Osteocyte (in vitro differentiated cells): ENCODE data around the gene SECTM1. TPM values are rescaled to one million over a fixed set of nuclear protein-coding genes. Genes with fewer than 3 reads are reported as not detected.

ENCODE experiments used
- DNase-seq: peaks from one replicate; pipeline ENCODE4 v3.0.0; 2021; ENCODE audit warnings: mixed read lengths; ENCODE audit not compliant: unreplicated experiment; ENCODE audit errors: extremely low spot score
- H3K27ac Mint-ChIP-seq: one replicate; pipeline ENCODE4 v1.8.0; 2021; ENCODE audit warnings: mild to moderate bottlenecking, mixed read lengths; ENCODE audit not compliant: unreplicated experiment
- H3K27me3 Mint-ChIP-seq: one replicate; pipeline ENCODE4 v1.8.0; 2021; ENCODE audit warnings: mixed read lengths; ENCODE audit not compliant: unreplicated experiment
- H3K36me3 Mint-ChIP-seq: one replicate; pipeline ENCODE4 v1.8.0; 2021; ENCODE audit warnings: mixed read lengths; ENCODE audit not compliant: unreplicated experiment
- H3K4me1 Mint-ChIP-seq: one replicate; pipeline ENCODE4 v1.8.0; 2021; ENCODE audit warnings: mixed read lengths; ENCODE audit not compliant: unreplicated experiment
- H3K4me3 Mint-ChIP-seq: one replicate; pipeline ENCODE4 v1.8.0; 2021; ENCODE audit warnings: mild to moderate bottlenecking, moderate library complexity, mixed read lengths; ENCODE audit not compliant: unreplicated experiment
- H3K9me3 Mint-ChIP-seq: one replicate; pipeline ENCODE4 v1.8.0; 2021; ENCODE audit warnings: mixed read lengths; ENCODE audit not compliant: unreplicated experiment
- total RNA-seq: library from RNA; stranded (reverse); gene quantifications from 2 replicates; pipeline ENCODE4 v1.2.1, GENCODE V29; 2021
- TF ChIP-seq, protein P1 (sequence below): fragments of 200-600 bp; sonication (generic); IDR thresholded peaks from 2 replicates; pipeline ENCODE4 v1.5.0; 2021; ENCODE audit warnings: antibody characterized with exemption, mild to moderate bottlenecking, moderate library complexity

SECTM1 gene
- total RNA-seq, 1 donor from 2014 or later, result 24.1 TPM

- Mint-ChIP-seq H3K4me1 (peaks cover 4% of the 10 kb centered on the region), H3K27me3 (peaks cover 18% of the 10 kb centered on the region), H3K36me3 (no peaks in the 10 kb centered on the region), H3K27ac (no peak overlapping the region), H3K4me3 (no peak overlapping the region), H3K9me3 (no peaks in the 10 kb centered on the region)
- TF ChIP-seq, protein P1, sequence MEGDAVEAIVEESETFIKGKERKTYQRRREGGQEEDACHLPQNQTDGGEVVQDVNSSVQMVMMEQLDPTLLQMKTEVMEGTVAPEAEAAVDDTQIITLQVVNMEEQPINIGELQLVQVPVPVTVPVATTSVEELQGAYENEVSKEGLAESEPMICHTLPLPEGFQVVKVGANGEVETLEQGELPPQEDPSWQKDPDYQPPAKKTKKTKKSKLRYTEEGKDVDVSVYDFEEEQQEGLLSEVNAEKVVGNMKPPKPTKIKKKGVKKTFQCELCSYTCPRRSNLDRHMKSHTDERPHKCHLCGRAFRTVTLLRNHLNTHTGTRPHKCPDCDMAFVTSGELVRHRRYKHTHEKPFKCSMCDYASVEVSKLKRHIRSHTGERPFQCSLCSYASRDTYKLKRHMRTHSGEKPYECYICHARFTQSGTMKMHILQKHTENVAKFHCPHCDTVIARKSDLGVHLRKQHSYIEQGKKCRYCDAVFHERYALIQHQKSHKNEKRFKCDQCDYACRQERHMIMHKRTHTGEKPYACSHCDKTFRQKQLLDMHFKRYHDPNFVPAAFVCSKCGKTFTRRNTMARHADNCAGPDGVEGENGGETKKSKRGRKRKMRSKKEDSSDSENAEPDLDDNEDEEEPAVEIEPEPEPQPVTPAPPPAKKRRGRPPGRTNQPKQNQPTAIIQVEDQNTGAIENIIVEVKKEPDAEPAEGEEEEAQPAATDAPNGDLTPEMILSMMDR, result no peak
- no peak for DNase-seq
These were observed 23.3 kb upstream of the SECTM1 start for GRCh38 chr17:82356845-82357355.

DNA sequence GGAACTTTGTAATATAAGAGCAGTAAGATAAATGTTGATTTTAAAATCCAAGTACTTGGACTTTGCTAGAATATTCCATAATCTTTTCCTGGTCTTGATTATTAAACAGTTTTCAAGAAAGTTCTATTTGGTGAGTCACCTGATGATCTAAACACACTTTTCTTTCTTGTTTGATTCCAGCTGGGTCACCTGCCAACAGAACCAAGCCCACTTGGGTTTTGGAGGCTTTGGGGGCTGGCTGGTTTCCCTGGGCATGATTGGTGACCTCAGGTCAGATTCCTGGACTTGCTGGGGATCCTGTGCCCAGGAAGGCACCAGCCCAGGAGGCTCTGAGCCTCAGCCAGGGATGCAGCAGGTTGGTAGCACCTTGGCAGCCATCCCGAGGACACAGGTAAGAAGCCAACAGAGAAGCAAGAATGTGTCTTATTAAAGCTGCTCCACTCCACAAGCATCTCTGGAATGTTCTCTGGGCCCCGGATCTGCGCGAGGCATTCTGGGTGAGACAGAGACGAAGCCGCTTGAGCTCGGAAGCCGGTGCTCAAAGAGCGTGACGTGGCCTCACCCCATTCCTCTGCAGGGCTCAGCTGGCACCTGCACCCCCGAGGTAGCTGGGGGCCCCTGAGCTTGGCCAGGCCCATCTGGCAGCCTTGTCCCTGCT, 22.3 kb upstream of the SECTM1 start:
- H3K4me1 Mint-ChIP-seq, result peaks cover 4% of the 10 kb centered on the region
- H3K27ac Mint-ChIP-seq, result no peak overlapping the region
- DNase-seq, result no peak
- peaks cover 15% of the 10 kb centered on the region for H3K27me3 Mint-ChIP-seq
- no peaks in the 10 kb centered on the region for H3K36me3 Mint-ChIP-seq
- TF ChIP-seq, protein P1, result no peak
- H3K4me3 Mint-ChIP-seq, result no peak overlapping the region
- no peaks in the 10 kb centered on the region for H3K9me3 Mint-ChIP-seq

GRCh38 chr17:82354804-82355308, 21.3 kb upstream of the SECTM1 start:
- no peak for DNase-seq
- H3K27ac Mint-ChIP-seq, result no peak overlapping the region
- no peaks in the 10 kb centered on the region for H3K36me3 Mint-ChIP-seq
- peaks cover 15% of the 10 kb centered on the region for H3K27me3 Mint-ChIP-seq
- no peak overlapping the region for H3K4me3 Mint-ChIP-seq
- peaks cover 4% of the 10 kb centered on the region for H3K4me1 Mint-ChIP-seq
- TF ChIP-seq, protein P1, result no peak
- H3K9me3 Mint-ChIP-seq, result no peaks in the 10 kb centered on the region

GRCh38 chr17:82353484-82353883, 19.9 kb upstream of the SECTM1 start:
- Mint-ChIP-seq H3K9me3 (no peaks in the 10 kb centered on the region), H3K27me3 (peaks cover 22% of the 10 kb centered on the region), H3K4me1 (peaks cover 13% of the 10 kb centered on the region), H3K36me3 (no peaks in the 10 kb centered on the region), H3K27ac (no peak overlapping the region), H3K4me3 (no peak overlapping the region)
- TF ChIP-seq, protein P1, result no peak
- no peak for DNase-seq

- Mint-ChIP-seq H3K27me3 (peaks cover 18% of the 10 kb centered on the region), H3K4me1 (peaks cover 13% of the 10 kb centered on the region), H3K27ac (no peak overlapping the region), H3K4me3 (no peak overlapping the region), H3K9me3 (no peaks in the 10 kb centered on the region), H3K36me3 (no peaks in the 10 kb centered on the region)
- peak; percentile 94 for DNase-seq
- TF ChIP-seq, protein P1, result peak; percentile 98
These were observed 18.3 kb upstream of the SECTM1 start for GRCh38 chr17:82351713-82352488.
